HG02973 (cell line): Measurements from ENCODE around the gene HEATR3.
A peak's percentile ranks its signal among the peaks of the same experiment; 100 is the strongest.

Experiments
- ATAC-seq: cut with Tn5 transposase; IDR thresholded peaks from one replicate; pipeline ENCODE4 v1.9.1; 2021; ENCODE audit warnings: moderate library complexity; ENCODE audit not compliant: unreplicated experiment

The HEATR3 gene, protein sequence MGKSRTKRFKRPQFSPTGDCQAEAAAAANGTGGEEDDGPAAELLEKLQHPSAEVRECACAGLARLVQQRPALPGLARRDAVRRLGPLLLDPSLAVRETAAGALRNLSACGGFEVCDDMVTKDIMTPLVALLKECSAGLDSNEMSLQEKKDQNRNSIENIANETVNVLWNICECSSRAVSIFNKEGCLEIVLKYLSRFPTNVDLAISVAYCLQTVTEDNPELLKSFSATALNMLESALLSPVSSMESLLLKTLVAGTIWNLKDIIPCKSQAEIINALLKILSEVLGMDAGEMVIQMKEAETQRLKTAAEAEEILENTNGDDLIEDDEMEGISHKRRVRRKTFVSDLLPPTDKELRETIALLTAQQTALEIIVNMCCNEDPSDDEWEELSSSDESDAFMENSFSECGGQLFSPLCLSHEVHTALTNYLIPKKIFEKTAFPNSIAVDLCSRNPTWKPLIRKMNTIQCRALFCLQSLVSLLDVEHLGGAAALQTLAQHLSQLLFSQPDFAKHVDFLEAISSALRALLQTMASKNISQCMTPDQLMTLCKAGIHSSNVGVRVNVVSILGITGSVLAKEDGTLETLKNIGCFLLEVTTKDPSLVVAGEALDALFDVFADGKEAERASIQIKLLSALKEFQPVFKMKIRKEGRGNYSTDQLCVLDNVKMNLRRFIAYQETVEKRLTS

DNA sequence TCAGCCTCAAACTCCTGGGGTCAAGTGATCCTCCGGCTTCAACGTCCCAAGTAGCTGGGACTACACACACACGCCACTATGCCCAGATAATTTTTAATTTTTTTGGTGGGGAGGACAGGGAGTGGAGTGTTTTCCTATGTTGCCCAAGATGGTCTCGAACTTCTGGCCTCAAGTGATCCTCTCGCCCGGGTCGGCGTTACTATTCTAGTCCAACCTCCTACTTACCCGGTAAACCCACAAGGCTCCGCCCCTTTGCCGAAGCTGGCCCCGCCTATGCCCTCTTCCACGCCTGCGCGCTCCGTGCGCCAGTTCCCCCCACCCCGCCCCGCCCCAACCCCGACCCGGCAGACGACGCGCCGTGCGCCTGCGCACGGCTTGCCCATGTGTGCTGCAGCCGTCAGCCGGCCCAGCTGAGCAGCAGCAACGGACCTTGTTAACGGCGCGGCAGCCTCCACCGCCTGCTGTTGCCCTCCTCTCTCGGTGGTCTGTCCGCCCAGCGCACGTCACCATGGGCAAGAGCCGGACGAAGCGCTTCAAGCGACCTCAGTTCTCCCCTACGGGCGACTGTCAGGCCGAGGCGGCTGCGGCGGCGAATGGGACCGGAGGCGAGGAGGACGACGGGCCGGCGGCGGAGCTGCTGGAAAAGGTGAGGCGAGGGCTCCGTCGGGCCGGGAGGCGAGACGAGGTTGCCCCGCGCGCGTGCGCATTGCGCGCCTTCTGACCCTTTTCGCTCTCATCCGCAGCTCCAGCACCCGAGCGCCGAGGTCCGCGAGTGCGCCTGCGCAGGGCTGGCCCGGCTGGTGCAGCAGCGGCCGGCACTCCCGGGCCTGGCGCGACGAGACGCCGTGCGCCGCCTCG lies at the start of gene HEATR3:
TSS of gene HEATR3 (plus strand) at position 347 of the 858 bp plus-strand sequence. CDS start at position 509, 162 bp downstream.
- ATAC-seq = peak; percentile 72

DNA sequence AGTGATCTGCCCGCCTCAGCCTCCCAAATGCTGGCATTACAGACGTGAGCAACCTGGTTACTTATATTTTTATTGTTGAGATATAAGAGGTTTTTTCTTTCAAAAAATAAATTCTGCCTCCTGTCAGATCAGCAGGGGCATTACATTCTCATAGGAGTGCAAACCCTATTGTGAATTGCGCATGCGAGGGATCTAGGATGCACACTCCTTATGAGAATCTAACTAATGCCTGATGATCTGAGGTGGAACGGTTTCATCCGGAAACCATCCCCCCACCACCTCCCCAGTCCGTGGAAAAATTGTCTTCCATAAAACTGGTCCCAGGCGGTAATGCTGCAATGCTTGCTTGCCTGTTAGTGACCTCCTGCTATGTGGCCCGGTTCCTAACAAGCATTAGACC lies 48.2 kb upstream of the HEATR3 start:
- no peak for ATAC-seq

DNA sequence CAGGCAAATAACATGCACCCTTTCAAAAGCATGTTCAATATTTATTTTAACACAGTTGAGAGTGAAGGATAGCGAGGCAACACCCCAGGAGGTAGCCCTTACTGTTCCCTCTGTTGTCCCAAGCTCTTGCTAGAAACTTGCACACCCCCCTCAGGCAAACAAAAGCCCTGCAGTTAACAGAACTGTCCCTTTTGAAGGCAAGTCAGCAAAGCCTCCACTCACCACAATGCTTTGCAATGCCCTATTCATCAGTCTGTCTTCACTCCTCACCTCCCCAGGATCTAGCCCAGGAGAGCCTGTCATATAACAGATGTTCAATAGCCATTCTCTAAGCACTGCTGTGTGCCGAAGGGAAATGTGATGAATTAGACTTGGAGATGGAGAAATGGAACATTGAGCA lies 44.2 kb upstream of the HEATR3 start:
- ATAC-seq = no peak

DNA sequence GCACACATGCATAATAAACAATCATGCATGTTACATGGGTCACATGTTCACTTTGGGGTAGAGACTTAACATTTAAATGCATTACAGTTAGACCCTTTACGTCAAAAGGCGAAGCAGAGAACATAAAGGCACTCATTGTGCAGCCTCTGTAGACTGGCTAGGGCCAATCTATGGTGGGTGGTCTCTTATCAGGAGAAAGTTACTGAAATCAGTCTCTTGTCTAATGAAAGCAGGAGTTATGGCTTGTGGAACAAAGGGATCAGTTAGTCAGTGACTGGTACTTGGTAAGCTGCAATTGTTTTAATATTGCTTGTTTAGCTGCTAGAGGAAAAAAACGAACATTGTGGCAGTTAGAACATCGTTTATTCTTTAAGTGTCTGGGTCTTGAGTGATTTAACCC lies 42.1 kb upstream of the HEATR3 start:
- ATAC-seq = no peak

DNA sequence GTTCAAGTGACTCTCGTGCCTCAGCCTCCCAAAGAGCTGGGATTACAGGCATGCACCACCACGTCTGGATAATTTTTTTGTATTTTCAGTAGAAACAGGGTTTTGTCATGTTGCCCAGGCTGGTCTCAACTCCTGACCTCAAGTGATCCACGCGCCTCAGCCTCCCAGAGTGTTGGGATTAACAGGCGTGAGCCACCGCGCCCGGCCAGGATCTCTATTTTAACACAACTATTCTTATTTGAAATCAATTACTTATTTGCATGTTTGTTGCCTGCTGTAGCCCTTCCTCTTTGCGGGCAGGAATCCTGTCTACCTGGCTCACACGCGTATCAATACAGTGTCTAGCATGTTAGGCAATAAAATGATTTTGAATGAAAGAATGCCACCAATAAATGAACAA lies 41.6 kb upstream of the HEATR3 start:
- ATAC-seq = no peak

DNA sequence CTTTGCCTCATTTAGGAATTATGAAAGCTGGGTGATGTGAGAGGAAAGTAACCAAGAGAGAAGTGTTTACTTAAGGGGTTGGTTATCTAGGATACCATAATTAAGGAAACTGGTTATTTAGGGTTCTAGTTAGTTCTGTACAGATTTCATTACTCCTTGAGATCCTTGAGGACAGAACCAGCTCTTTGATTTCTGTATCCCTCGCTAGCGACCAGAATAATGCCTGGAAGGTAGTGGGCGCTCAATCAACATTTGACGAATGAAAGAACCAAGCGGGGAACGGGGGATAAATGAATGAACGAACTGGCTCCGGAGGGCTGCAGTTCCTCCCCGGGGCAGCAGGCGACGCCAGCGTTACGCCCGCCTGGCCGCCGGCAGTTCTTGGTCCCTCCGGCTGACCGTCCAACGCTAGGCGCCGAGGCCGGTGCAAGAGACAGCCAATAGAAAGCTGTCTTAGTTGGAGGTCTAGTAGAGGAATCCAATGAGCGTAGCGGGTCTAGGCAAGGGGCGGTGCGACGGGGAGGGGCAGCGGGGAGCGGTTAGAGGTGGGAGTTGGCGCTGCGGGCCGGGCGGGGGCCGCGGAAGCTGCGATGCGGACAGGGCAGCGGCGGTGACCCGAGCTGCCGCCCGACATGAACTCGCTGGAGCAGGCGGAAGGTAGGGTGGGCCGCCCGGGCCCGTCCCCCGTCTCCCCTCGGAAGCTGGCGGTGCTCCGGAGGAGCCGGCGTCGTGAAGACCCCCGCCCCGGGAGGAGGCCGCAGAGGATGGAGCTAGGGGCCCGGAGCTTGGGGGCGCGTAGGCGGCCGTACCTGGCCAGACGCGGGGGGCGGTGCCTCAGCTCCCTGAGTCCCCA lies 40.9 kb upstream of the HEATR3 start, which contains the start of gene CNEP1R1:
TSS of gene CNEP1R1 (plus strand) at position 542 of the 853 bp plus-strand sequence. CDS start at position 633, 91 bp downstream.
- ATAC-seq = peak; percentile 99

DNA sequence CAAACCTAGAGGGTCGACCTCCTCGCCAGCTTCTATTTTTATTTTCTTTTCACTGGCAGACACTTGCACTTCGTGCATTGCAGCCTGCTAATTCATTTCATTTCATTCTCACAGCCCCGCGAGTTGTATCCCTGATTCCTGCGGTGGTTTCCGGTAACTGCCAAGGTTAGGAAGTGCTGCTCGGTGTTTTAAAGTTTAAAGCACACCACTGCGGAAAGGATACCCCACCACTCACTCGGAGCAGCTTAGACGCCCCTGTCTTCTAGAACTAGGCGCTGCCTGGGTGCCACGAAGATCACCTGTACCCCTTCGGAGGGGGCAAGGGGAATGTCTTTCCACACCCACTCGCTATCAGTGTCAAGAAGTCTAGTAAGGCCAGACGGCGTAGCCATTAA lies 40.2 kb upstream of the HEATR3 start:
- peak; percentile 1 for ATAC-seq

DNA sequence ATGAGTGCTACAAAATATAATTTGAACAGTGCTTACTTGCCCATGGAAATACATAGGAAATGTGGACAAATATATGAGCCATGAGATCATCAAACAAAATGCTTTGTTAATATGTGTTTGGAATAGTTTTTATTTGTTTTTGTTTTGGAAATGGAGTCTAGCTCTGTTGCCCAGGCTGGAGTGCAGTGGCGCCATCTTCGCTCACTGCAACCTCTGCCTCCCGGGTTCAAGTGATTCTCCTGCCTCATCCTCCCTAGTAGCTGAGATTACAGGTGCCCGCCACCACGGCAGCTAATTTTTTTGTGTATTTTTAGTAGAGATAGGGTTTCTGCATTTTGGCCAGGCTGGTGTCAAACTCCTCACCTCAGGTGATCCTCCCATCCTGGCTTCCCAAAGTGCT lies 37.9 kb upstream of the HEATR3 start:
- ATAC-seq = no peak

DNA sequence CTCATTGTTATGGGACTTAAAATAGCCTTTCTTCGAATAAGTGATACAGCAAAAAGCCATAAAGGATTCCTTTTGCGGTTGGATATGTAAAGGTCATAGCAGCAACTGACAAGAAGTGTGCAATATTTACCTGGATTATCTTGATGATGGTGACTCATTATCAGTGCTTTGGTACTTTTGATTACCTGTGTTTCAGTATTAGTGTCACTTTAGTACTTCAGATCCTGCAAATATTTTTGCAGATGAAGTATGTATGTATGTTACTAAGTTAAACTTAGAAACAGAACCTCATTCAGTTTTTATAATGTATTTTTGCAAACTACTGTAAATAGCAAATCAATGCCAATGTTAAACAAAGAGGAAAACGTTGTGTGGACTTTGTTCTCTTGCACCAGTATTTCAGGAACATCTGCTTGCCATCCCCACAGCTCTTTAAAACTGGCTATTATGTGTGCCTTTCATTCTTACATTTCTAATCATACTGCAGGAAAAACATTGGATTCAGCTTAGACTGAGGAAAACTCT lies 30.2 kb upstream of the HEATR3 start:
- no peak for ATAC-seq

DNA sequence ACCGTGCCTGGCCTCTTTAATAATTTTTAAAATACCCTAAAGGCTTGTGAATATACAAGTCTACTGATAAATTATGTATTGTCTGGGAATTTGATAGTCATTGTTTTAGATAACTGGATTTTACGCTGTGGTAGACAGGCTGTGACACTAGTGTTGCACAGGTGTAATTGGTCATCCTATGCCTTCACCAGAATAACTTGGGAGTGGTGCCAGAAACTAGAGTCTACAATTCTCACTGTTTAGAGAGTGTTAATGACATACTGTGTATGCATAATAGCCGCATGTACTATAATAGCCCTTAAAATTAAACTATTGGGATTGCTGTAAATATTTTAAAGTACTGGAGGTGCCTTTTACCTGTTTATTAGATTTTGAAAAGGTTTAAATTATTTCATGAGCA lies 29.3 kb upstream of the HEATR3 start:
- ATAC-seq = no peak

DNA sequence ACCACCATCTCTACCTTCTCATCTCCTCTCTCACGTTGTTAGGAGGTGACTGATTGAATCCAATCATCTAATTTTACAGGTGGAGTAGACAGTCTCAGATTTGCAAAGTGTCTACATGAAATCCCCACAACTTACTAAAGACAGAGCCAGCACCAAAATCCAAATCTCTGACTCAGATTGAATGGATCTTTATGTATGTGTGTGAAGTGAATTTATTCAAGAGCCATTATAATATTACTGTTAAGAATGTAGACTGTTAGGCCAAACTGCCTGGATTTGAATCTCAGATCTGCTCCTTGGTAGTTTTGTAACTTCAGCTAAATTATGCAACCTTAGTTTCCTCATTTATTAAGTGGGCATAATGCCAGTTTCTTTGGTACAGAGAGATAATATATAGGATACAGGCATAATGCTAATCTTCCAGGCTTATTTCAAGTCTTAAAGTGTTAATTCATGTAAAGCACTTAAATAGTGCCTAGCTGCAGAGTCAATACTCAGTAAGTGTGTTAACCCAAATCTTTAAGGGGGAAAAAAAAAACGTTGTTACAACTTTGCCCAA lies 28.0 kb upstream of the HEATR3 start:
- no peak for ATAC-seq

DNA sequence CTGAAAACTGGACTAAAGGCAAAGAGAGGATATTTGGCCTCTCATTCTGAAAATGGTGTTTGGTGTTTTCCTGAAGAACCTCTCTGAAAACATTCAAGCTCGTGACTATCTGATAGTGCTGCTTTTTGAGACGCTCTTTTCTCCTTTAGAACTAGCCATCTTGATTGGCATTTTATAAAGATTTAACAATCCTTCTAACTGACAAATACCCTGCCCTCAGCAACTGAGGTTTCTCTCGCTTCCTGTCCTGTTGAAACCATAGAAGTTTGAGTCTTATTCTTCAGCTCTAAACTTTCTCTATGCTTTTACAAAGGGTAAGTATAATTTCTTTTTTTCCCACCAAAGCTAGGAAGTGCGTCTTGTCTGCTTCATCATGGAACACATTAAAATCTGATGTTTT lies 27.5 kb upstream of the HEATR3 start:
- ATAC-seq = no peak

DNA sequence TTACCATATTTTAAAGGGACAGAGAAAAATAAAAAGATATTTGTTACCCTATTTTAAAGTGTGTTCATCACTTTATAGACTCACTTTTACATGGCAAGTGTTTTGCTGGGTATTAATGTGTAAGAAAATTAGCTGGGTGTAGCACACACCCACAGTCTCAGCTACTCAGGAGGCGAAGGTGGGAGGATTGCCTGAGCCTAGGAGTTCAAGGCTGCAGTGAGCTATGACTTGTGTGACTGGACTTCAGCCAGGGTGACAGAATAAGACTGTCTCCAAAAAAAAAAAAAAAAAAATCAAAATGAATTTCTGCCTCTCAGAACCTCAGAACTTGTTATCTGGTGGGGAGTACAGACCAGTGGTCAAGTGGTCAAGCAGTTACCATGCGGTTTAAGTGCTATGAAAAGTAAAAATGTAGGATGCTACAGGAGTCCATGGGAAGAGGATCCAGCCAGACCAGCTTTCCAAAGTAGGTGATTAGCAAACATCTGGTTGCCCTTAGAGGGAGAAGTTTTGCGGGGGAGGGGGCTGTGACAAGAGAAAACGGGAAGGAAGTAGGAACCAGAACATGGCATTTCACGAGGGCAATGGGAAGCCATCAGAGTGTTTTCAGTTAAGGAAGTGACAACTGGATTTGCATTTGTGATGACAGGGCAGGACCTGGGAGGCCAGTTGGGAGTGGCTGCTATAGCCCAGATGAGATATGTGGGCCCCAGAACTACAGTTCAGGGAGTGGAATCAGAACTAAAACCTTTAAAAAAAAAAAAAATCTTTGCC lies 26.8 kb upstream of the HEATR3 start:
- ATAC-seq = no peak

DNA sequence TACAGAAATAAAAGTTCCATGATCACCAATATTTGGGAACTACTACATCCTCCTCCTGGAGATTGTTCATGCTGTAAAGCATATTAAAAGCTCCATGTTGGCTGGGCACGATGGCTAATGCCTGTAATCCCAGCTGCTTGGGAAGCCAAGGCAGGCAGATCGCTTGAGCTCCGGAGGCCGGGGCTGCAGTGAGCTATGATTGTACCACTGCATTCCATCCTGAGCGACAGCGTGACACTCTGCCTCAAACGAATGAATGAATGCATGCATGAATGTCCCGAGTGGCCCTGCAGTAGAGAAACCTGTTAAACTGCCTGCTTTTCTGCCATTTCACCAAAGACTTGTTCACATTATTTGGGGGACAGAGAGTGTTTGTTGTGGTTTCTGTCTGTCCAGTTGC lies 25.8 kb upstream of the HEATR3 start:
- ATAC-seq = no peak

DNA sequence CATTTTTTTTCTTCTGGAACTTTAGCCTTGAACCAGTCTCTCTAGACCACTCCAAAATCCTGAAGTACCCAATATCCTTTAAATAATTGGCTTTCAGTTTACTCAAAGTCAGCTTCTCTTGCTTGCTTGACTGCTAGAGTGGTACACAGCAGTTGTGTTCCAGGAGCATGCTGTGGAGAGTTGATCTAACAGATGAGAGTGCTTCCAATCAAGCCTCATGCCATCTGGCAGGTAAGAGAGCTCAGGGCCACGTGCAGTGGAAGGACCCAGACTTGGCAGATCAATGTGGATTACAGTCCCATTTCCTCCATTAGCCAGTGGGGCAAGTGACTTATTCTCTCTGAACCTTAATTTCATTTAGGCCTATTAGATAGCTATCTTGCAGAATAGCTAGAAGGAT lies 25.1 kb upstream of the HEATR3 start:
- ATAC-seq = no peak

DNA sequence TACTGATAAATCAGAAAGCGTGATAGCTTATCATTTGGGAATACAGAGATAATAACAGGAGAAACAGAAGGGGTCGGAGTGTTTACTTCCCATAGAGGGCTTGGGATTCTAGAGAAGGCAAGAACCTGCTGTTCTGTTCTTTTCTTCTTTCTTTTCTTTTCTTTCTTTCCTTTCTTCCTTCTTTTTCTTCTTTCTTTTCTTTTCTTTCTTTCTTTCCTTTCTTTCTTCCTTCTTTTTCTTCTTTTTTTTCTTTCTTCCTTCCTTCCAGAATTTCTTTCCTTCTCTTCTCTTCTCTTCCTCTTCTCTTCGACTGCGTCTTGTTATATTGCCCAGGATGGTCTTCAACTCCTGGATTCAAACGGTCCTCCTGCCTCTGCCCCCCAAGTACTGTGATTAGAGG lies 22.4 kb upstream of the HEATR3 start:
- ATAC-seq = no peak

DNA sequence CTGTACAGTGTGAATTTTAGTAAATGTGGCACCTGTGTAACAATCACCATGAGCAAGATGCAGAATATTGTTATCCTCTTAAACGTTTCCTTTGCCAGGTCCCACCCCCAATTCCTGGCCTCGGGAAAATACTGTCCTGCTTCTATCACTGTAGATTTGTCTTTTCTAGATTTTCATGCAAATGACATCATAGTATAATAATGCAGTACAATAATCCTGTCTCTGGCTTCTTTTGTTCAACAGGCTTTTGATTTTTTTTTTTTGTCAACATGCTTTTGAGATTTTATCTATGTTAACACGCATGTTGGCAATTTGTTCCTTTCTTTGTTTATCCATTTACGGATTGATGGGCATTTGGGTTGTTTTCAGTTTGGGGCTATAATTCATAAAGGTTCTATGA lies 20.4 kb upstream of the HEATR3 start:
- ATAC-seq = no peak

DNA sequence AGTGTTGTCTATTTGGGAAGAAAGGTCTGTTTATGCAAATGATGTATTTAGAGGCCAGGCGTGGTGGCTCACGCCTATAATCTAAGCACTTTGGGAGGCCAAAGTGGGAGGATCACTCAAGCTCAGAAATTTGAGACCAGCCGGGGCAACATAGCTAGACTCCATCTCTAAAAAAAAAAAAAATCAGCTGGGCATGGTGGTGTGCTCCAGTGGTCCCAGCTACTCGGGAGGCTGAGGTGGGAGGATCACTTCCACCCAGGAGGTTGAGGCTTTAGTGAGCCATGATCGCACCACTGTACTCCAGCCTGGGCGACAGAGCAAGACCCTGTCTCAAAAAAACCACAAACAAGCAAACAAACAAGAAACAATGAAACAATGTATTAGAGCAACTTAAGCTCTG lies 18.9 kb upstream of the HEATR3 start:
- no peak for ATAC-seq

DNA sequence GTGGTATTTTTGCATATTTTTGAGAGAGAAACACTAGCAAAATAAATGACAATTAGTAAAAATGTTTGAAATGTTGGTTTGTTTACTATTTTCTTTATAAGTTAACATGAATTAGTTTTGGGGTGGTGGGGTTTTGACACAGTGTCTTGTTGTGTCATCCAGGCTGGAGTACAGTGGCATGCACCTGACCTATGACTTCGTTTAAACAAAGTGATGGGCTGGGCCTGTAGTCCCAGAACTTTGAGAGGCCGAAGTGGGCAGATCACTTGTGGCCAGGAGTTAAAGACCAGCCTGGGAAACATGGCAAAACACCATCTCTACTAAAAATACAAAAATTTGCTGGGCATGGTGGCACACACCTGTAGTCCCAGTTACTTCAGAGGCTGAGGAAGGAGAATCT lies 17.9 kb upstream of the HEATR3 start:
- no peak for ATAC-seq
